Melanocyte of skin (primary cell): ENCODE results near the gene CYLD. TPM values are rescaled to one million over a fixed set of nuclear protein-coding genes. Genes with fewer than 3 reads are reported as not detected.

Experiments used
- small RNA-seq, 2 donors: library from RNA; depleted of rRNA; stranded (forward); fragments of <200 nt; gene quantifications; one replicate each; pipeline ENCODE3, GENCODE V24; 2012
- total RNA-seq, 2 donors: library from RNA; depleted of rRNA; stranded (reverse); fragments of >200 nt; gene quantifications; 2 replicates each; pipeline ENCODE4 v1.2.3, GENCODE V29; 2012

The CYLD gene
- 10 to 100 TPM; 14.3 to 37.5 TPM for total RNA-seq

GRCh38 chr16:50741781-50742575 is at the start of gene CYLD:
Gene CYLD (plus strand): TSS chr16:50742086. CDS start chr16:50749699, 7,613 bp downstream.

GRCh38 chr16:50692999-50693781 is 48.7 kb upstream of the CYLD start, which contains the start of gene NOD2:
Gene NOD2 (plus strand): TSS chr16:50693606. CDS start chr16:50699496, 5,890 bp downstream.

Small RNAs within 50 kb of the gene (small RNA-seq; reads per million reads assigned to genes)
- 0 to 0.17 reads per million in 2 donors for gene MIR3181

Other genes with a start within 250 kb of the CYLD start
- under 1 TPM; 0.33 to 0.69 TPM for gene NKD1, start 193.7 kb upstream of the CYLD start, total RNA-seq
- gene SNX20, start 60.8 kb upstream of the CYLD start, total RNA-seq, result not detected
- 1 to 10 TPM in 1 of 2 donors, under 1 TPM in 1; 1.00 to 1.4 TPM for gene NOD2, start 48.5 kb upstream of the CYLD start, total RNA-seq